ENCODE results near the gene TPST1.

DNA sequence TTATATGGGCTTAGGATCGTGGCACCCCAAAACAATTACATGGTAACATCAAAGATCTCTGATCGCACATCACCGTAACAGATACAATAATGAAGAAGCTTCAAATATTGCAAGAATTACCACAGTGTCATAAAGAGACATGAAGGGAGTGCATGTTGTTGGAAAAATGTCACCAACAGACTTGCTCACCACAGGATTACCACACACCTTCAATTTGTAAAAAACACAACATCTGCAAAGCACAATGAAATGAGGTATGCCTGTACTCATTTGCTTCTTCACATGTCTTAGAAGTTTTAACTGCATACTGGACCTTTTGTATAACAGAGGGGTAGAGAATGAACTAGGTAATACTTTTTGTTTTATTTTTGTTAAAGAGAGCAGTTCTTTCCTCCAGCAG is 96.6 kb downstream of the TPST1 start:
- TF ChIP-seq EZH2 (IDR thresholded peaks at IDR 0.05; ENCODE audit: low read depth) = no peak
- TF ChIP-seq, protein P1, sequence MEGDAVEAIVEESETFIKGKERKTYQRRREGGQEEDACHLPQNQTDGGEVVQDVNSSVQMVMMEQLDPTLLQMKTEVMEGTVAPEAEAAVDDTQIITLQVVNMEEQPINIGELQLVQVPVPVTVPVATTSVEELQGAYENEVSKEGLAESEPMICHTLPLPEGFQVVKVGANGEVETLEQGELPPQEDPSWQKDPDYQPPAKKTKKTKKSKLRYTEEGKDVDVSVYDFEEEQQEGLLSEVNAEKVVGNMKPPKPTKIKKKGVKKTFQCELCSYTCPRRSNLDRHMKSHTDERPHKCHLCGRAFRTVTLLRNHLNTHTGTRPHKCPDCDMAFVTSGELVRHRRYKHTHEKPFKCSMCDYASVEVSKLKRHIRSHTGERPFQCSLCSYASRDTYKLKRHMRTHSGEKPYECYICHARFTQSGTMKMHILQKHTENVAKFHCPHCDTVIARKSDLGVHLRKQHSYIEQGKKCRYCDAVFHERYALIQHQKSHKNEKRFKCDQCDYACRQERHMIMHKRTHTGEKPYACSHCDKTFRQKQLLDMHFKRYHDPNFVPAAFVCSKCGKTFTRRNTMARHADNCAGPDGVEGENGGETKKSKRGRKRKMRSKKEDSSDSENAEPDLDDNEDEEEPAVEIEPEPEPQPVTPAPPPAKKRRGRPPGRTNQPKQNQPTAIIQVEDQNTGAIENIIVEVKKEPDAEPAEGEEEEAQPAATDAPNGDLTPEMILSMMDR (conservative IDR thresholded peaks at IDR 0.05) = no peak

All from PC-9 (cell line).